HG03469 (cell line): ENCODE data around the gene STAT5A.
"Not testable (repeated sequence)": the region's sequence is repeated elsewhere in the genome, so short reads cannot be mapped to it uniquely, and the experiment has no call there.

Experiments
- ATAC-seq: cut with Tn5 transposase; IDR thresholded peaks from one replicate; pipeline ENCODE4 v1.9.1; 2021; ENCODE audit warnings: mild to moderate bottlenecking, moderate library complexity, moderate number of reproducible peaks; ENCODE audit not compliant: unreplicated experiment

STAT5A gene

GRCh38 chr17:42287977-42288802 is at the start of gene STAT5A:
Gene STAT5A, plus strand, starts transcription at chr17:42288498. Its CDS starts 914 bp downstream, at chr17:42289412.
- no peak for ATAC-seq

DNA sequence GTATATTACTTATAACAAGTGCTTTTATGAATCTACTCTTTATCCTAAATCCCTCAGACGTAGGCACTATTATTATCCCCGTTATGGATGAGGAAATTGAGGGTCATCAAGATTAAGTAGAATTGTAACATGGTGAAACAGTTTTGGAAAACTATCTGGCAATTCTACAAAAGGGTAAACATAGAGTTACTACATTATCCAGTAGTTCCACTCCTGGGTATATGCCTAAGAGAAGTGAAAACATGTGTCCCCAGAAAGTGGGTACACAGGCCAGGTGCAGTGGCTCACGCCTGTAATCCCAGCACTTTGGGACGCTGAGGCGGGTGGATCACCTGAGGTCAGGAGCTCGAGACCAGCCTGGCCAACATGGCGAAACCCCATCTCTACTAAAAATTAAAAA is 48.7 kb upstream of the STAT5A start:
- not testable (repeated sequence) for ATAC-seq

- ATAC-seq, result no peak
Observed at GRCh38 chr17:42240201-42240600, 48.1 kb upstream of the STAT5A start.

- ATAC-seq, result not testable (repeated sequence)
Observed at GRCh38 chr17:42240863-42241262, 47.4 kb upstream of the STAT5A start.

- no peak for ATAC-seq
Observed at GRCh38 chr17:42241871-42242270, 46.4 kb upstream of the STAT5A start.

DNA sequence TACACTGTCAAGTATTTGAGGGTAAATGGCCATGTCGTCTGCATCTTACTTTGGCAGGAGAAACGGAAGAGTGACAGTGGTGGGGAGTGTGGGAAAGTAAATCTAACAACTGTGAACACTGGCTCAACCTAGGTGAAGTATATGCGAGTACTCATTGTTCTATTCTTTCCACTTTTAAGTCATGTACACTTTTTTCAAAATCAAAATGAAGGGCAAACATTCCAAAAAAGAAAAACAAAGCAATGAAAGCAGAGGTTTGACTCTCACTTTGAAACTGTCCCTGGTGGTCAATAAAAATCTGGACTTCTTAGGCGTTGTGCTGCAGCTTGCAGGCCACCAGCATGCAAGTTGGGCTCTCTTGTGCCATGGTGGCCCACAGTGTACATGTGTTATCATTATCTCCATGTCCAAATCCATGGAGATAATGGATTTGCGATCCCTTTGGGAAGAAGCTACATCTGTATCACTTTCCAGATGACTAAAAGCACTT is 44.8 kb upstream of the STAT5A start:
- ATAC-seq, result no peak

DNA sequence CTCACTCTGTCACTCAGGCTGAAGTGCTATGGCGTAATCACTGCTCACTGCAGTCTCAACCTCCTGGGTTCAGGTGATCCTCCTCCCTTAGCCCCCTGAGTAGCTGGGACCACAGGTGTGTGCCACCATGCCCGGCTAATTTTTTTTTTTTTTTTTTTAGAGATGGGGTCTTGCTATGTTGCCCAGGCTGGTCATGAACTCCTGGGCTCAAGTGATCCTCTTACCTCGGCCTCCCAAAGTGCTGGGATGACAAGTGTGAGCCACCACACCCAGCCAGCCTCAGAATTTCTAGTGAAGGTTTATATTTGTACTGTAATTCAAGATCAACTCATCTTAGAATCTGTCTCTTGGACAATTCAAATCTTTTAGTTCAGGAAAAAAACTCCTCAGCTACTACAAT is 44.2 kb upstream of the STAT5A start:
- ATAC-seq, result not testable (repeated sequence)

DNA sequence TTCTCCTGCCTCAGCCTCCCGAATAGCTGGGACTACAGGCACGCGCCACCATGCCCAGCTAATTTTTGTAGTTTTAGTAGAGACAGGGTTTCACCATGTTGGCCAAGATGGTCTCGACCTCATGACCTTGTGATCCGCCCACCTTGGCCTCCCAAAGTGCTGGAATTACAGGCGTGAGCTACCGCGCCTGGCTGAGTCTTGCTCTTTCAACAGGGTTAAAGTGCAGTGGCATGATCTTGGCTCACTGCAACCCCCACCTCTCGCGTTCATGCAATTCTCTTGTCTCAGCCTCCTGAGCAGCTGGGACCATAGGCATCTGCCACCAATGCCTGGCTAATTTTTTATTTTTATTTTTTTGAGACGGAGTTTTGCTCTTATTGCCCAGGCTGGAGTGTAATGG is 43.1 kb upstream of the STAT5A start:
- ATAC-seq, result not testable (repeated sequence)

DNA sequence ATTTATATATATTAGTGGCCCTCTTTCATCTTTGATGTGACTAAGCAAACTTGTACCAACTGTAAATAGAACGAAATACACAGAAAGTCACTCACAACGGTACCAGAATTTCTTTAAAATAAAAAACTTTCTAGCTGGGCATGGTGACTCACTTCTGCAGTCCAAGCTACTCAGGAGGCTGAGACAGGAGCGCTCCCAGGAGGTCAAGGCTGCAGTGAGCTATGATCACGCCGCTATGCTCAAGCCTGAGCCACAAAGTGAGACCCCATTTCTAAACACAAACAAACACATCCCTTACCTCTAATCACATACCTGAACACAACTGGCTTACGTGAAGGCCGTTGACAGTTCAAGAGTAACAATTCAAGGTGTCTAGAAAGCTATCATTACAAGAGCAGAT is 41.8 kb upstream of the STAT5A start:
- no peak for ATAC-seq

DNA sequence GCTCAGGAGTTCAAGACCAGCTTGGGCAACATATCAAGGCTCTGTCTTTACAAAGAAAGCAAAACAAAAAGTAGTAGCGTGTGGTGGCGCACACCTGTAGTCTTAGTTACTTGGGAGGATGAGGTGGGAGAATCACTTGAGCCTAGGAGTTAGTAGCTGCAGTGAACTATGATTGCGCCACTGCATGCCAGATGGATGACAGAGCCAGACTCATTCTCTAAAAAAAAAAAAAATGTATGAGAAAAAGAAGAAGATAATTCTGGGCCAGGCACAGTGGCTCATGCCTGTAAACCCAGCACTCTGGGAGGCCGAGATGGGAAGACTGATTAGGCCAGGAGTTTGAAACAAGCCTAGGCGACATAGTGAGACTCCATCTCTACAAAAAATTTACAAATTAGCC is 40.6 kb upstream of the STAT5A start:
- no peak for ATAC-seq

- no peak for ATAC-seq
Observed at GRCh38 chr17:42248351-42249179, 39.7 kb upstream of the STAT5A start.

DNA sequence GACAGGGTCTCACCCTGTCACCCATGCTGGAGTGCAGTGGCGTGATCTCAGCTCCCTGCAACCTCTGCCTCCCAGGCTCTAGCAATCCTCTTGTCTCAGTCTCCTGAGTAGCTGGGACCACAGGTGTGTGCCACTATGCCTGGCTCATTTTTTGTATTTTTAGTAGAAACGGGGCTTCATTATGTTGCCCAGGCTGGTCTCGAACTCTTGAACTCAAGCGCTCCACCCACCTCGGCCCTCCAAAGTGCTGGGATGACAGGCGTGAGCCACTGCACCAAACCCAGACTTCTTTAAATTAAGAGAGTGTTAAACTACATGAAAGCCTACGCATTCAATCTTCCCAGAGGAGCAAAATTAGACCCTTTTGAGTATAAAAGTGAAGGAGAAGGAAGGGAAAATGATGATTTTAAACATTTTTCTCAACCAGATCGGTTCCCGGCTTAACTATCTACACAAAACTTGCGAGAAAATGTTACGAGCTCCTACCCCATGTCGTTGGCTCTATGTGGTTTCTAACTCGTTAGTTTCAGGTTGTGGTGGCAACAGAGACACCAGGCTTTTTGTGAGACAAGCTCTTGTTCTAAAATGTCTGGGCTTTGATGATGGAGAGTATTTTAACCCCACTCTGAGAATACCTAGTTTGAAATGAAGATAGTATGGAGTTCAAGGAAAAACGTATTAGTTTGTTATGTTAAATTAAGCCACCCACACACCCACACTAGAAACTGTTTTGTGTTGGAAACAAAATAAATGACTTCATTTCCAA is 38.4 kb upstream of the STAT5A start:
- no peak for ATAC-seq

DNA sequence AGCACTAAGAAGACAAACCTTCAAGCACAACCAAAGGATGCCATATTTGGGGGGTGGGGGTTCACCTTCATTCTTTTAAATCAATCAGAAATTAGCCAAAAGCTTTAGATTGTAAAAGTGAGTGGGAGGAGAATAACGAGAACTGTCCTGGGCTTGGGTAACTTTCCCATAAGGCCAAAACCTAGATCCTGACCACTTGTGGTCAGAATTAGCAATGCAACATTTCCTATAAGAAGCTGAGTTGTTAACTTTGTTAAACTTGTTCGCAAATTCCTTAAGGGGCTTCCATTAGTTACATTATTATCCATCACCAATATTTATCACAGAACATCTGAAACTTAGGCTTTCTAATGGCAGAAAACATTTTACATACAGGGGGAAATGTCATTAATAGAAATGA is 37.2 kb upstream of the STAT5A start:
- no peak for ATAC-seq

GRCh38 chr17:42252597-42253550 is 35.4 kb upstream of the STAT5A start:
- ATAC-seq, result no peak

- ATAC-seq, result no peak
Observed at GRCh38 chr17:42253578-42253977, 34.7 kb upstream of the STAT5A start.

DNA sequence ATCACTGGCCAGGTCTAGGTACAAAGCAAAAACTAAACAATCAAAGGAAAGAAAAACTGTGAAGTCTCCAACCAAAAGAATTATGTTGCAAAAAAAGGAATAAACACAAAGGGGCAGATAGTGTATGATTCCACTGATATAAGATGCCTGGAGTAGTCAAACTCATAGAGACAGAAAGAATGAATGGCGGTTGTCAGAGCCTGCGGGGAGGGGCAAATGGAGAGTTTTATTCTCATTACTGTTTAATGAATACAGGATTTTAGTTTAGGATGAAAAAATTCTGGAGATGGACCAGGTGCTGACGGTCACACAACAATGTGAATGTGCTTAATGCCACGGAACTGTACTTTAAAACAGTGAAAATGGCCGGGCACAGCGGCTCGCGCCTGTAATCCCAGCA is 32.9 kb upstream of the STAT5A start:
- ATAC-seq, result no peak

DNA sequence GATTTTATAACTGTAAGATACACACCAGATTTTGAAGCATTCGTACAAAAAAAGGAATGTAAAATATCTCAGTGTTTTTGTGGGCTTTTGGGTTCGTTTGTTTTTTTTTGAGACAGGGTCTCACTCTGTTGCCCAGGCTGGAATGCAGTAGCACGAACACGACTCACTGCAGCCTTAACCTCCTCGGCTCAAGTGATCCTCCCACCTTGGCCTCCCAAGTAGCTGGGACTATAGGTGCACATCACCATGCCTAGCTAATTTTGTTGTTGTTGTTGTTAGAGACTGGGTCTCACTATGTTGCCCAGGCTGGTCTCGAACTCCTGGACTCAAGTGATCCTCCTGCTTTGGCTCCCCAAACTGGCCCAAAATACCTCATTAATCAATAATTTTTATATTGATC is 28.0 kb upstream of the STAT5A start:
- no peak for ATAC-seq

DNA sequence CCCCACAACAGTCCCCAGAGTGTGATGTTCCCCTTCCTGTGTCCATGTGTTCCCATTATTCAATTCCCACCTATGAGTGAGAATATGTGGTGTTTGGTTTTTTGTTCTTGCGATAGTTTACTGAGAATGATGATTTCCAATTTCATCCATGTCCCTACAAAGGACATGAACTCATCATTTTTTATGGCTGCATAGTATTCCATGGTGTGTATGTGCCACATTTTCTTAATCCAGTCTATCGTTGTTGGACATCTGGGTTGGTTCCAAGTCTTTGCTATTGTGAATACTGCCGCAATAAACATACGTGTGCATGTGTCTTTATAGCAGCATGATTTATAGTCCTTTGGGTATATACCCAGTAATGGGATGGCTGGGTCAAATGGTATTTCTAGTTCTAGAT is 23.9 kb upstream of the STAT5A start:
- ATAC-seq, result not testable (repeated sequence)

DNA sequence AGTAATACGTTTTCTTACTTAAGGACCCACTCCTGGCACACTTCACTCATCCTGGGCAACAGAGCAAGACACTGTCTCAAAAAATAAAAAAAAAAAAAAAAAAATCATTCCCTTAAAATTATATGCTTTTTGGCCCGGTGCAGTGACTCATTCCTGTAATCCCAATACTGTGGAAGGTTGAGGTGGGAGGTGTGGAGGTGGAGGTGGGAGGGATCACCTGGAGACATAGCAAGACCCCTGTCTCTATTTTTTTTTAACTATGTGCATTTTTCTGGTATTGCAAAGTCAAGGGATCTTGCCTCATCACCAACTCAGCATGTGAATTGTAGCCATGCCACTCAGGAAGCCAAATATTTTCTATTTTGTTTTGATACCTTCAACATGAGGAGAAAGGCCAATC is 21.8 kb upstream of the STAT5A start:
- ATAC-seq, result no peak
